K562 (cell line): ENCODE results near the gene SCLY. TPM values are rescaled to one million over a fixed set of nuclear protein-coding genes. Genes with fewer than 3 reads are reported as not detected.

Experiments
- ATAC-seq: fragments of 200-7000 bp; cut with Tn5 transposase; 3 replicates; pipeline ENCODE4 v1.9.1; 2020; ENCODE audit warnings: moderate library complexity
- BruUV-seq: library from RNA; stranded (reverse); fragments of 400-500 nt; replicated peaks from 2 replicates; lab custom pipeline; 2021; lab: Mats Ljungman, UMichigan
- CTCF ChIA-PET: fragments of 300-600 bp; formaldehyde crosslinking; extraction: SDS; loops from one replicate; lab custom pipeline; 2021; ENCODE audit warnings: low intra/inter-chr PET ratio; lab: Yijun Ruan, JAX
- POLR2A ChIA-PET: fragments of 300-600, 350-650 bp; sonication (Branson Sonifier 250); formaldehyde crosslinking; extraction: SDS; loops from one replicate; lab custom pipeline; 2021; ENCODE audit warnings: antibody characterized with exemption, inconsistent platforms; lab: Yijun Ruan, JAX
- DNase-seq, 4 experiments: peaks; one replicate each; pipeline versions ENCODE4 v3.0.0 to v3.0.0-alpha.2; 2011 to 2018; ENCODE audit warnings: low spot score in 3 of 4, mixed read lengths in 3 of 4; ENCODE audit errors: extremely low read depth in 1 of 4
- FAIRE-seq: peaks from 2 replicates; lab custom pipeline; 2011; peaks lifted over from hg19 to GRCh38; lab: Jason Lieb, UNC
- H2AFZ ChIP-seq: 2 replicates; pipeline ENCODE4 v1.6.0; 2011; ENCODE audit warnings: low read depth, low read length, control low read depth, inconsistent platforms
- H3K27ac ChIP-seq: fragments of 200-600 bp; 3 replicates; pipeline ENCODE4 v1.8.0; 2011; ENCODE audit warnings: low read depth, mild to moderate bottlenecking, control low read depth, inconsistent platforms, low read length, moderate library complexity, mixed read lengths; ENCODE audit errors: extremely low read depth
- H3K27me3 ChIP-seq, 2 experiments: fragments of 300-600 bp in 1 of 2; 2 replicates in 1 of 2; 3 replicates in 1 of 2; pipeline versions ENCODE4 v1.6.0 to v1.8.0; 2011; ENCODE audit warnings: inconsistent platforms in 2 of 2, low read length in 2 of 2, mild to moderate bottlenecking in 1 of 2, mixed read lengths in 1 of 2, moderate library complexity in 1 of 2; ENCODE audit not compliant: control insufficient read depth in 2 of 2, insufficient read depth in 2 of 2
- H3K36me3 ChIP-seq: fragments of 300-600 bp; 3 replicates; pipeline ENCODE4 v1.8.0; 2011; ENCODE audit warnings: mild to moderate bottlenecking, low read length, inconsistent platforms; ENCODE audit not compliant: control insufficient read depth, insufficient read depth
- H3K4me1 ChIP-seq, 2 experiments: fragments of 200-600 bp in 1 of 2; replicated peaks in 1 of 2; 2 replicates in 1 of 2; 3 replicates in 1 of 2; pipeline versions ENCODE4 v1.5.1 to v1.8.0; 2011; ENCODE audit warnings: inconsistent platforms in 2 of 2, low read length in 2 of 2, mild to moderate bottlenecking in 1 of 2, mixed read lengths in 1 of 2, moderate library complexity in 1 of 2; ENCODE audit not compliant: control insufficient read depth in 2 of 2, insufficient read depth in 2 of 2
- H3K4me2 ChIP-seq: 2 replicates; pipeline ENCODE4 v1.6.1; 2011; ENCODE audit warnings: low read length, control low read depth, inconsistent platforms, mixed read lengths; ENCODE audit not compliant: insufficient read depth
- H3K4me3 ChIP-seq: fragments of 200-600 bp; sonication (generic), shearing (Covaris generic); 2 replicates; pipeline ENCODE4 v1.5.1; 2016; ENCODE audit warnings: control low read depth, inconsistent platforms
- H3K79me2 ChIP-seq: fragments of 200-600 bp; 3 replicates; pipeline ENCODE4 v1.8.0; 2011; ENCODE audit warnings: low read length, inconsistent platforms; ENCODE audit not compliant: control insufficient read depth, insufficient read depth
- H3K9ac ChIP-seq, 2 experiments: 2 replicates each; pipeline versions ENCODE4 v1.6.0 to v1.6.1; 2011; ENCODE audit warnings: low read depth in 2 of 2, low read length in 2 of 2, control low read depth in 1 of 2, inconsistent platforms in 1 of 2, mild to moderate bottlenecking in 1 of 2, mixed read lengths in 1 of 2; ENCODE audit not compliant: insufficient read depth in 1 of 2
- H3K9me1 ChIP-seq: one replicate; pipeline ENCODE4 v1.6.0; 2011; ENCODE audit warnings: inconsistent platforms, mild to moderate bottlenecking, low read length, moderate library complexity; ENCODE audit not compliant: control insufficient read depth, insufficient read depth
- H3K9me3 ChIP-seq: replicated peaks from 2 replicates; pipeline ENCODE4 v1.5.1; 2011; ENCODE audit warnings: low read depth, low read length, inconsistent platforms; ENCODE audit not compliant: control insufficient read depth, insufficient read depth
- H4K20me1 ChIP-seq: replicated peaks from 2 replicates; pipeline ENCODE4 v1.6.1; 2011; ENCODE audit warnings: low read length, inconsistent platforms, mixed read lengths; ENCODE audit not compliant: control insufficient read depth, insufficient read depth
- LCOR ChIP-seq: sonication (generic); formaldehyde crosslinking; IDR thresholded peaks from 2 replicates; pipeline ENCODE4 v1.8.0; 2022; ENCODE audit warnings: mild to moderate bottlenecking, missing genetic modification reagents
- MCM2 ChIP-seq: fragments of 450-650 bp; IDR thresholded peaks from 2 replicates; pipeline ENCODE4 v1.6.1; 2017; ENCODE audit warnings: low read depth, mild to moderate bottlenecking
- NEUROD1 ChIP-seq: fragments of 150-350 bp; IDR thresholded peaks from 2 replicates; pipeline ENCODE4 v1.6.1; 2014; ENCODE audit warnings: borderline replicate concordance, low read length, low read depth; ENCODE audit not compliant: partially characterized antibody
- NFE2 ChIP-seq: IDR thresholded peaks from 2 replicates; pipeline ENCODE4 v1.6.1; 2014; ENCODE audit warnings: antibody characterized with exemption, low read depth
- RHOXF2B ChIP-seq: fragments of 250-450 bp; sonication (Bioruptor Pico); conservative IDR thresholded peaks from 2 replicates; pipeline ENCODE4 v1.5.1; 2021
- SMARCB1 ChIP-seq: IDR thresholded peaks from 2 replicates; pipeline ENCODE4 v1.6.1; 2011; ENCODE audit warnings: improper control_type of control experiment, low read depth; ENCODE audit not compliant: insufficient read length
- ZNF239 ChIP-seq: fragments of 250-450 bp; sonication (Bioruptor Pico); IDR thresholded peaks from 2 replicates; pipeline ENCODE4 v1.4.0; 2020; ENCODE audit warnings: mild to moderate bottlenecking
- WGBS: fragments of 100-300 bp; shearing (Covaris generic); methylation state at CpG from one replicate; pipeline ENCODE4 v1.1.6; 2016; ENCODE audit warnings: low coverage, mixed read lengths; ENCODE audit not compliant: insufficient coverage; ENCODE audit errors: missing lambda C conversion rate; 5-methylcytosine and 5-hydroxymethylcytosine counted together
- in situ Hi-C: fragments of 300-500 bp; cut with MboI; formaldehyde crosslinking; loops from 4 replicates; pipeline ENCODE4 v1.15.0; 2018; ENCODE audit warnings: inconsistent platforms, mixed read lengths
- intact Hi-C: fragments of 100-400 bp; cut with micrococcal nuclease; formaldehyde crosslinking; loops from 2 replicates; pipeline ENCODE4 v1.14.2; 2022
- polyA plus RNA-seq, 8 experiments: library from polyadenylated mRNA; depleted of rRNA in 4 of 8; stranded (reverse) in 5 of 8; unstranded in 3 of 8; fragments of >200 nt; fragmentation: Nextera tagmentation in 2 of 8; fragmentation: Illumina TruSeq in 1 of 8; extraction: Ambion mirVana in 2 of 8; extraction: Trizol in 1 of 8; gene quantifications; 2 replicates each; pipeline versions ENCODE4 v1.2.1 to v1.2.3, GENCODE V29; 2011 to 2014; ENCODE audit warnings: inconsistent platforms in 1 of 8, missing spikeins in 1 of 8
- total RNA-seq, 7 experiments: library from RNA; depleted of rRNA in 6 of 7; stranded (reverse); fragments of >200 nt in 6 of 7; fragmentation: Illumina TruSeq in 2 of 7; extraction: Trizol in 2 of 7; gene quantifications; 2 replicates each; pipeline versions ENCODE4 v1.2.1 to v1.2.3, GENCODE V29; 2011 to 2021; ENCODE audit warnings: low replicate concordance in 1 of 7
- TF ChIP-seq, protein P1 (sequence below): IDR thresholded peaks from 3 replicates; pipeline ENCODE4 v1.6.1; 2011; ENCODE audit warnings: borderline replicate concordance, mild to moderate bottlenecking; ENCODE audit not compliant: insufficient read length, insufficient read depth
- TF ChIP-seq, protein P2 (sequence below), 2 experiments: fragments of 450-650 bp; IDR thresholded peaks; 2 replicates each; pipeline ENCODE4 v1.6.1; 2018; ENCODE audit warnings: mild to moderate bottlenecking in 2 of 2, low read depth in 1 of 2; ENCODE audit not compliant: partially characterized antibody in 2 of 2

The SCLY gene
- total and polyA plus RNA-seq, 9 of the 15 experiments (the other 6 are each of a cell fraction or from before 2014, with no cell fraction given): 2.6 to 32.2 (median 21.1) TPM

DNA sequence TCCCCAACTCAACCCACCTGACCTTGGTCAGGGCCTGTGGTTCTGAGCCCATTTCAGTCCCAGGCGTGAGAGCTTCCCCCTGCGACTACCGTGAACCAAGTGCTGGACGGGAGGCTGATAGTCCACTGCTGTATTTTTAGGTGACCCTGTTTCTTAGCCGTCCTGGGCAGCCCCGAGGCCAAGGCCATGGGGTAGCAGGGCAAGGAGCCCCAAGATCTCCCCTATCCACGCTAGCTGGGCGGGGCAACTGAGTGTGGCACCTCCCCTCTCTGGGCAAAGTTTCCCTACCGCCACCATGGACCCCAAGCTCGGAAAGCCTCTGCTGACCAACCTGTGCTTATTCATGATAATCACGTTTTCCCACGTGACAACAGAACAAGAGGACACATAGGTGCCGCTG, 77.1 kb downstream of the SCLY start:
- Histone ChIP-seq H3K4me1 (peaks cover 6 to 59% of the 10 kb centered on the region in 2 experiments; a peak in 4 of 5 replicates), H3K79me2 (no peaks in the 10 kb centered on the region), H3K9me1 (no peaks in the 10 kb centered on the region), H3K4me2 (no peak overlapping the region), H3K9me3 (no peaks in the 10 kb centered on the region), H3K9ac (no peak overlapping the region), H3K4me3 (no peak overlapping the region), H4K20me1 (peaks cover 2% of the 10 kb centered on the region; the same call in 1 of the 2 replicates), H3K36me3 (no peaks in the 10 kb centered on the region), H3K27ac (no peak overlapping the region), H2AFZ (no peak overlapping the region), H3K27me3 (peaks cover 3 to 14% of the 10 kb centered on the region in 2 experiments; a peak in 3 of 5 replicates)
- DNase-seq (no peak), FAIRE-seq (no peak), ATAC-seq (no peak)
- ChIA-PET CTCF (no interaction called here), POLR2A (interaction anchor here (0.5 kb wide), 1 partner anchor 25 kb away, joined by 3 read pairs; no protein-coding TSS in a partner anchor)
- no peak for TF ChIP-seq NFE2
- TF ChIP-seq, protein P1, sequence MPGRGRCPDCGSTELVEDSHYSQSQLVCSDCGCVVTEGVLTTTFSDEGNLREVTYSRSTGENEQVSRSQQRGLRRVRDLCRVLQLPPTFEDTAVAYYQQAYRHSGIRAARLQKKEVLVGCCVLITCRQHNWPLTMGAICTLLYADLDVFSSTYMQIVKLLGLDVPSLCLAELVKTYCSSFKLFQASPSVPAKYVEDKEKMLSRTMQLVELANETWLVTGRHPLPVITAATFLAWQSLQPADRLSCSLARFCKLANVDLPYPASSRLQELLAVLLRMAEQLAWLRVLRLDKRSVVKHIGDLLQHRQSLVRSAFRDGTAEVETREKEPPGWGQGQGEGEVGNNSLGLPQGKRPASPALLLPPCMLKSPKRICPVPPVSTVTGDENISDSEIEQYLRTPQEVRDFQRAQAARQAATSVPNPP: no peak
- TF ChIP-seq RHOXF2B (CRISPR knock-in tag): no peak
- TF ChIP-seq MCM2: no peak
- no peak for TF ChIP-seq ZNF239 (CRISPR knock-in tag)
- no peak for TF ChIP-seq SMARCB1
- TF ChIP-seq NEUROD1: no peak
- TF ChIP-seq, protein P2, sequence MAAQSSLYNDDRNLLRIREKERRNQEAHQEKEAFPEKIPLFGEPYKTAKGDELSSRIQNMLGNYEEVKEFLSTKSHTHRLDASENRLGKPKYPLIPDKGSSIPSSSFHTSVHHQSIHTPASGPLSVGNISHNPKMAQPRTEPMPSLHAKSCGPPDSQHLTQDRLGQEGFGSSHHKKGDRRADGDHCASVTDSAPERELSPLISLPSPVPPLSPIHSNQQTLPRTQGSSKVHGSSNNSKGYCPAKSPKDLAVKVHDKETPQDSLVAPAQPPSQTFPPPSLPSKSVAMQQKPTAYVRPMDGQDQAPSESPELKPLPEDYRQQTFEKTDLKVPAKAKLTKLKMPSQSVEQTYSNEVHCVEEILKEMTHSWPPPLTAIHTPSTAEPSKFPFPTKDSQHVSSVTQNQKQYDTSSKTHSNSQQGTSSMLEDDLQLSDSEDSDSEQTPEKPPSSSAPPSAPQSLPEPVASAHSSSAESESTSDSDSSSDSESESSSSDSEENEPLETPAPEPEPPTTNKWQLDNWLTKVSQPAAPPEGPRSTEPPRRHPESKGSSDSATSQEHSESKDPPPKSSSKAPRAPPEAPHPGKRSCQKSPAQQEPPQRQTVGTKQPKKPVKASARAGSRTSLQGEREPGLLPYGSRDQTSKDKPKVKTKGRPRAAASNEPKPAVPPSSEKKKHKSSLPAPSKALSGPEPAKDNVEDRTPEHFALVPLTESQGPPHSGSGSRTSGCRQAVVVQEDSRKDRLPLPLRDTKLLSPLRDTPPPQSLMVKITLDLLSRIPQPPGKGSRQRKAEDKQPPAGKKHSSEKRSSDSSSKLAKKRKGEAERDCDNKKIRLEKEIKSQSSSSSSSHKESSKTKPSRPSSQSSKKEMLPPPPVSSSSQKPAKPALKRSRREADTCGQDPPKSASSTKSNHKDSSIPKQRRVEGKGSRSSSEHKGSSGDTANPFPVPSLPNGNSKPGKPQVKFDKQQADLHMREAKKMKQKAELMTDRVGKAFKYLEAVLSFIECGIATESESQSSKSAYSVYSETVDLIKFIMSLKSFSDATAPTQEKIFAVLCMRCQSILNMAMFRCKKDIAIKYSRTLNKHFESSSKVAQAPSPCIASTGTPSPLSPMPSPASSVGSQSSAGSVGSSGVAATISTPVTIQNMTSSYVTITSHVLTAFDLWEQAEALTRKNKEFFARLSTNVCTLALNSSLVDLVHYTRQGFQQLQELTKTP (IDR thresholded peaks at IDR 0.05; ENCODE audit: low read depth in 1 of 2, partially characterized antibody in 2 of 2): no peak
- no peak for TF ChIP-seq LCOR (CRISPR knock-in tag)
- BruUV-seq: no TSS peak
- in situ Hi-C loops (no loop called here), intact Hi-C loops (loop anchor here (10.0 kb wide), 1 partner anchor 283 kb away; the partner anchor contains the start of gene RAMP1)
- WGBS: 76% methylated on average over 10 of the region's 13 CpGs
